ENCODE data around the gene MINK1. TPM values are rescaled to one million over a fixed set of nuclear protein-coding genes. Genes with fewer than 3 reads are reported as not detected.
A peak's percentile ranks its signal among the peaks of the same experiment; 100 is the strongest.

The MINK1 gene
- total RNA-seq, 1 donor from 2014 or later = 117 TPM

GRCh38 chr17:4940555-4941318, 107.6 kb downstream of the MINK1 start:
- Mint-ChIP-seq H3K4me1 (peaks cover 36% of the 10 kb centered on the region), H3K9me3 (no peaks in the 10 kb centered on the region), H3K27ac (peak overlapping the region; percentile 99), H3K27me3 (ENCODE audit: low read depth) (no peaks in the 10 kb centered on the region), H3K4me3 (peak overlapping the region; percentile 87), H3K36me3 (peaks cover 10% of the 10 kb centered on the region)
- peak in 1 of 2 experiments; percentile 43 for DNase-seq (ENCODE audit: low spot score in 2 of 2, unreplicated experiment in 2 of 2)
- no peak for TF ChIP-seq CTCF (IDR thresholded peaks at IDR 0.05; ENCODE audit: unreplicated experiment)

GRCh38 chr17:4941319-4941610, 108.1 kb downstream of the MINK1 start:
- no peak for DNase-seq (ENCODE audit: low spot score in 2 of 2, unreplicated experiment in 2 of 2)
- peaks cover 8% of the 10 kb centered on the region for H3K36me3 Mint-ChIP-seq
- TF ChIP-seq CTCF (IDR thresholded peaks at IDR 0.05; ENCODE audit: unreplicated experiment) = no peak
- no peaks in the 10 kb centered on the region for H3K9me3 Mint-ChIP-seq
- H3K27ac Mint-ChIP-seq = peak overlapping the region; percentile 99
- H3K4me1 Mint-ChIP-seq = peaks cover 39% of the 10 kb centered on the region
- peak overlapping the region; percentile 87 for H3K4me3 Mint-ChIP-seq
- H3K27me3 Mint-ChIP-seq (ENCODE audit: low read depth) = no peaks in the 10 kb centered on the region

GRCh38 chr17:4942760-4943508, 109.8 kb downstream of the MINK1 start:
- no peaks in the 10 kb centered on the region for H3K9me3 Mint-ChIP-seq
- H3K4me1 Mint-ChIP-seq = peaks cover 49% of the 10 kb centered on the region
- H3K4me3 Mint-ChIP-seq = peak overlapping the region; percentile 87
- H3K27ac Mint-ChIP-seq = peak overlapping the region; percentile 64
- DNase-seq (ENCODE audit: low spot score in 2 of 2, unreplicated experiment in 2 of 2) = no peak
- H3K36me3 Mint-ChIP-seq = peaks cover 8% of the 10 kb centered on the region
- no peaks in the 10 kb centered on the region for H3K27me3 Mint-ChIP-seq (ENCODE audit: low read depth)
- no peak for TF ChIP-seq CTCF (IDR thresholded peaks at IDR 0.05; ENCODE audit: unreplicated experiment)

GRCh38 chr17:4944163-4944553, 111.0 kb downstream of the MINK1 start:
- DNase-seq (ENCODE audit: low spot score in 2 of 2, unreplicated experiment in 2 of 2) = no peak
- no peak for TF ChIP-seq CTCF (IDR thresholded peaks at IDR 0.05; ENCODE audit: unreplicated experiment)
- no peaks in the 10 kb centered on the region for H3K9me3 Mint-ChIP-seq
- H3K4me1 Mint-ChIP-seq = peaks cover 38% of the 10 kb centered on the region
- no peaks in the 10 kb centered on the region for H3K27me3 Mint-ChIP-seq (ENCODE audit: low read depth)
- peak overlapping the region; percentile 78 for H3K27ac Mint-ChIP-seq
- peaks cover 8% of the 10 kb centered on the region for H3K36me3 Mint-ChIP-seq
- no peak overlapping the region for H3K4me3 Mint-ChIP-seq

GRCh38 chr17:4944554-4945175, 111.5 kb downstream of the MINK1 start:
- no peak for TF ChIP-seq CTCF (IDR thresholded peaks at IDR 0.05; ENCODE audit: unreplicated experiment)
- no peaks in the 10 kb centered on the region for H3K27me3 Mint-ChIP-seq (ENCODE audit: low read depth)
- H3K4me1 Mint-ChIP-seq = peaks cover 35% of the 10 kb centered on the region
- H3K4me3 Mint-ChIP-seq = no peak overlapping the region
- H3K27ac Mint-ChIP-seq = peak overlapping the region; percentile 78
- H3K9me3 Mint-ChIP-seq = no peaks in the 10 kb centered on the region
- peaks cover 8% of the 10 kb centered on the region for H3K36me3 Mint-ChIP-seq
- DNase-seq (ENCODE audit: low spot score in 2 of 2, unreplicated experiment in 2 of 2) = no peak
